HepG2 (cell line): ENCODE results near the gene GRIK5. TPM values are rescaled to one million over a fixed set of nuclear protein-coding genes. Genes with fewer than 3 reads are reported as not detected.

Experiments used
- ATAC-seq: fragments of 200-7000 bp; cut with Tn5 transposase; 3 replicates; pipeline ENCODE4 v1.9.1; 2020; ENCODE audit warnings: mild to moderate bottlenecking, moderate library complexity
- BruUV-seq: library from RNA; stranded (reverse); fragments of 400-500 nt; replicated peaks from 2 replicates; lab custom pipeline; 2021; lab: Mats Ljungman, UMichigan
- CTCF ChIA-PET: fragments of 300-600 bp; formaldehyde crosslinking; extraction: SDS; loops from one replicate; lab custom pipeline; 2021; ENCODE audit warnings: low total read pairs, inconsistent platforms, low intra/inter-chr PET ratio; lab: Yijun Ruan, JAX
- POLR2A ChIA-PET: fragments of 350-600 bp; sonication (Branson Sonifier 250); formaldehyde crosslinking; loops from one replicate; lab custom pipeline; 2020; ENCODE audit warnings: antibody characterized with exemption, inconsistent platforms; lab: Yijun Ruan, JAX
- DNase-seq: peaks from one replicate; pipeline ENCODE4 v3.0.0-alpha.2; 2015; ENCODE audit warnings: low spot score
- FAIRE-seq: peaks from 3 replicates; lab custom pipeline; 2011; peaks lifted over from hg19 to GRCh38; lab: Jason Lieb, UNC
- H2AFZ ChIP-seq: one replicate; pipeline ENCODE4 v1.6.1; 2011; ENCODE audit warnings: low read length, inconsistent platforms
- H3K27ac ChIP-seq: fragments of 300-600 bp; 3 replicates; pipeline ENCODE4 v1.8.0; 2011; ENCODE audit warnings: mixed run types, mild to moderate bottlenecking, mixed read lengths, low read length, inconsistent platforms; ENCODE audit not compliant: insufficient read depth; ENCODE audit errors: extremely low read length
- H3K27me3 ChIP-seq, 2 experiments: fragments of 200-600 bp in 1 of 2; 2 replicates in 1 of 2; 3 replicates in 1 of 2; pipeline versions ENCODE4 v1.6.0 to v1.8.0; 2011; ENCODE audit warnings: low read length in 2 of 2, mild to moderate bottlenecking in 2 of 2, moderate library complexity in 2 of 2, inconsistent platforms in 1 of 2; ENCODE audit not compliant: insufficient read depth in 2 of 2, control insufficient read depth in 1 of 2
- H3K36me3 ChIP-seq, 2 experiments: fragments of 200-600 bp in 1 of 2; replicated peaks in 1 of 2; 2 replicates in 1 of 2; 3 replicates in 1 of 2; pipeline versions ENCODE4 v1.5.1 to v1.8.0; 2011; ENCODE audit warnings: low read length in 2 of 2, inconsistent platforms in 1 of 2; ENCODE audit not compliant: insufficient read depth in 2 of 2, control insufficient read depth in 1 of 2
- H3K4me1 ChIP-seq: 2 replicates; pipeline ENCODE4 v1.5.1; 2012; ENCODE audit warnings: low read length, inconsistent platforms; ENCODE audit not compliant: insufficient read depth
- H3K4me2 ChIP-seq: 2 replicates; pipeline ENCODE4 v1.6.0; 2011; ENCODE audit warnings: low read depth, low read length, inconsistent platforms
- H3K4me3 ChIP-seq, 3 experiments: fragments of 200-600 bp in 1 of 3; sonication (generic), shearing (Covaris generic) in 1 of 3; replicated peaks in 1 of 3; 2 replicates each; pipeline ENCODE4 v1.5.1; 2011 to 2016; ENCODE audit warnings: low read length in 3 of 3, inconsistent platforms in 2 of 3, low read depth in 2 of 3, mild to moderate bottlenecking in 2 of 3, control low read depth in 1 of 3, mixed read lengths in 1 of 3; ENCODE audit not compliant: insufficient read depth in 1 of 3
- H3K79me2 ChIP-seq: one replicate; pipeline ENCODE4 v1.6.1; 2011; ENCODE audit warnings: low read length, inconsistent platforms; ENCODE audit not compliant: insufficient read depth
- H3K9ac ChIP-seq: 2 replicates; pipeline ENCODE4 v1.6.0; 2011; ENCODE audit warnings: mild to moderate bottlenecking, low read depth, low read length, inconsistent platforms; ENCODE audit not compliant: insufficient read depth
- H3K9me3 ChIP-seq: 2 replicates; pipeline ENCODE4 v1.5.1; 2012; ENCODE audit warnings: mild to moderate bottlenecking, low read length
- H4K20me1 ChIP-seq: 2 replicates; pipeline ENCODE4 v1.6.0; 2011; ENCODE audit warnings: inconsistent platforms, mild to moderate bottlenecking, low read length, moderate library complexity; ENCODE audit not compliant: insufficient read depth
- ATF2 ChIP-seq: sonication (generic); formaldehyde crosslinking; IDR thresholded peaks from 2 replicates; pipeline ENCODE4 v1.4.0; 2020; ENCODE audit warnings: missing genetic modification reagents
- HDAC6 ChIP-seq: fragments of 200-600 bp; sonication (generic); IDR thresholded peaks from 2 replicates; pipeline ENCODE4 v1.7.0; 2017; ENCODE audit warnings: mild to moderate bottlenecking, antibody characterized with exemption, low read length, low read depth
- KDM1A ChIP-seq: IDR thresholded peaks from 2 replicates; pipeline ENCODE4 v1.6.1; 2016; ENCODE audit warnings: missing compliant biosample characterization
- PLRG1 ChIP-seq: fragments of 450-650 bp; conservative IDR thresholded peaks from 2 replicates; pipeline ENCODE4 v1.6.1; 2016
- U2AF2 ChIP-seq: fragments of 200-400 bp; formaldehyde crosslinking; IDR thresholded peaks from 2 replicates; pipeline ENCODE4 v1.6.1; 2017; ENCODE audit warnings: low read depth, mild to moderate bottlenecking, low read length
- XBP1 ChIP-seq: sonication (generic); formaldehyde crosslinking; IDR thresholded peaks from 2 replicates; pipeline ENCODE4 v1.5.0; 2020; ENCODE audit warnings: missing genetic modification reagents
- YEATS2 ChIP-seq: sonication (generic); formaldehyde crosslinking; IDR thresholded peaks from 2 replicates; pipeline ENCODE4 v1.4.0; 2020; ENCODE audit warnings: missing genetic modification reagents, borderline replicate concordance
- ZBTB3 ChIP-seq: sonication (generic); formaldehyde crosslinking; IDR thresholded peaks from 2 replicates; pipeline ENCODE4 v1.4.0; 2020; ENCODE audit warnings: low read depth, mild to moderate bottlenecking, moderate library complexity, missing genetic modification reagents, borderline replicate concordance
- ZNF484 ChIP-seq: sonication (generic); formaldehyde crosslinking; IDR thresholded peaks from 2 replicates; pipeline ENCODE4 v1.5.1; 2020; ENCODE audit warnings: mild to moderate bottlenecking, low read depth, missing genetic modification reagents, borderline replicate concordance
- ZNF768 ChIP-seq: sonication (generic); formaldehyde crosslinking; IDR thresholded peaks from 2 replicates; pipeline ENCODE4 v1.4.0; 2020; ENCODE audit warnings: missing genetic modification reagents
- WGBS: methylation state at CpG from one replicate; pipeline ENCODE4 v1.1.6; 2017; ENCODE audit warnings: low lambda C conversion rate; 5-methylcytosine and 5-hydroxymethylcytosine counted together
- in situ Hi-C: cut with HindIII; loops from 2 replicates; pipeline ENCODE4 v1.10.0; 2017; ENCODE audit warnings: low pct_unique_long_range_greater_than_20kb; ENCODE audit not compliant: extremely low pct_ligation_motif_present
- intact Hi-C: fragments of 100-400 bp; cut with micrococcal nuclease; formaldehyde crosslinking; loops from one replicate; pipeline ENCODE4 v1.10.0; 2022; ENCODE audit not compliant: unreplicated experiment
- polyA plus RNA-seq, 8 experiments: library from polyadenylated mRNA; depleted of rRNA in 3 of 8; stranded (reverse) in 7 of 8; unstranded in 1 of 8; fragments of >200 nt; fragmentation: Illumina TruSeq in 4 of 8; extraction: Trizol in 4 of 8; gene quantifications; 2 replicates each; pipeline versions ENCODE4 v1.2.1 to v1.2.3, GENCODE V29; 2011 to 2016; ENCODE audit warnings: low read depth in 4 of 8, missing spikeins in 1 of 8, mixed read lengths in 1 of 8; ENCODE audit not compliant: insufficient read depth in 1 of 8
- total RNA-seq, 5 experiments: library from RNA; depleted of rRNA; stranded (reverse); fragments of >200 nt; fragmentation: Illumina TruSeq; extraction: Trizol; gene quantifications; 2 replicates each; pipeline ENCODE4 v1.2.3, GENCODE V29; 2016; ENCODE audit warnings: low read depth in 1 of 5

GRIK5 gene
- total and polyA plus RNA-seq, 2 of the 13 experiments (the other 11 are each of a cell fraction or from before 2014, with no cell fraction given) = not detected

DNA sequence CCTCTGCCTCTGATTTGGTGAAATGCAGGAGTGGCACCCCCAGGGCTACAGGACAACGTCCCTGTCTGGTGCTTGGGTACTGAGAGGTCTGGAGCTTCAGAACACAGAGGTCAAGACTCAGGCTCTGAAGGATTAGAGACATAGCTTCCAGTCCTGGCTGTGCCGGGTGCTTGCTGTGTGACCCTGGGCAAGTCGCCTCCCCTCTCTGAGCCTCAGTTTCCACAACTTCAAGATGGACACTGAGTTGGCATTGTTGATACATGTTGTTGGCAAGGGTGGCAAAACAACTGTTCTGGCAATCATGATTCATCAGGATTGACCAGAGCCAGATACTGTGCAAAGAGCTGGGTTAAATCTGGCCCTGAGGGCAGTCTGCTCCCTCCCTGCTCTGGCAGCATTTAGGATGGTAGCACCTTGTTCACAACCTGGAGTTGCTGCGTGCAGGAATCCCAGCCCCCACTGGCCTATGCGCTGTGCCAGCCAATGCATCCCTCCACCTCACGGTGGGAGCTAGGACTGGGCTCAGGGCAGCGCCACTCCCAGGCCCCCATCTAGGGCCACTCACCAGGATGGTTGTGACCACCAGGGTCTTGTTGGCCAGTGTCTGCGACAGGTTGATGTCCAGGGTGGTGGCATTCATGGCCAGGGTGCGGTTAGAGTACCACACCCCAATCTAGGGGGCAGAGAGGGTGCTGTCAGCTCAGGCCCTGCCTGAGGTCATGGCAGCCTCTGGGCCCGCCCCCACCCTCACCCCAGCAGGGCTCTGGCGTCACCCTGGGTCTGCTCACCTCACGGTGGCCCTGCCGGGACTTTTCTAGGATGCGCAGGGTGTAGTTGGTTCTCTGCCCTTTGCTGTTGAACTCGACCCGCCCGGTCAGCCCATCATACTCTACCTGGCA, 16.7 kb downstream of the GRIK5 start:
- Histone ChIP-seq H3K4me3 (no peak overlapping the region), H3K27ac (no peak overlapping the region), H3K4me2 (no peak overlapping the region), H3K27me3 (peaks cover 1 to 18% of the 10 kb centered on the region in 2 experiments; a peak in 2 of 5 replicates), H4K20me1 (no peaks in the 10 kb centered on the region), H2AFZ (no peak overlapping the region), H3K4me1 (peaks cover 5% of the 10 kb centered on the region), H3K9me3 (no peaks in the 10 kb centered on the region), H3K36me3 (no peaks in the 10 kb centered on the region), H3K9ac (no peak overlapping the region), H3K79me2 (no peaks in the 10 kb centered on the region)
- WGBS = 40% methylated on average over 10 of the region's 17 CpGs
- TF ChIP-seq ZNF768 (CRISPR knock-in tag) (peak; percentile 89), ZBTB3 (CRISPR knock-in tag) (no peak)
- DNase-seq = no peak
- no peak for ATAC-seq
- ChIA-PET CTCF (no interaction called here), POLR2A (no interaction called here)
- BruUV-seq = no TSS peak
- FAIRE-seq = no peak
- intact Hi-C loops = no loop called here
- in situ Hi-C loops = no loop called here

GRCh38 chr19:42052241-42052863, 17.7 kb downstream of the GRIK5 start:
- POLR2A ChIA-PET = no interaction called here
- Histone ChIP-seq H3K36me3 (no peaks in the 10 kb centered on the region), H3K4me1 (peaks cover 5% of the 10 kb centered on the region), H3K27me3 (peaks cover 1 to 18% of the 10 kb centered on the region in 2 experiments; a peak in 2 of 5 replicates), H3K4me3 (no peak overlapping the region), H3K4me2 (no peak overlapping the region), H2AFZ (no peak overlapping the region), H3K27ac (no peak overlapping the region), H3K9me3 (no peaks in the 10 kb centered on the region), H4K20me1 (no peaks in the 10 kb centered on the region), H3K79me2 (no peaks in the 10 kb centered on the region), H3K9ac (no peak overlapping the region)
- FAIRE-seq = no peak
- in situ Hi-C loops = no loop called here
- CTCF ChIA-PET = no interaction called here
- TF ChIP-seq HDAC6 (no peak), ATF2 (CRISPR knock-in tag) (no peak), ZNF484 (no peak), U2AF2 (no peak), PLRG1 (no peak), KDM1A (CRISPR knock-in tag) (no peak), YEATS2 (no peak), XBP1 (CRISPR knock-in tag) (no peak)
- peak; percentile 44 for ATAC-seq
- WGBS = no CpG with 5 or more reads among the region's 10 CpGs
- no TSS peak for BruUV-seq
- intact Hi-C loops = no loop called here
- no peak for DNase-seq
